Activated CD4-positive, CD25-positive, alpha-beta regulatory T cell (primary cell): ENCODE data around the gene VCL.
"Not testable (repeated sequence)": the region's sequence is repeated elsewhere in the genome, so short reads cannot be mapped to it uniquely, and the experiment has no call there.

Experiments used
- DNase-seq, 4 experiments: peaks; one replicate each; lab custom pipeline; 2025; lab: John Stamatoyannopoulos, UW

The VCL gene

GRCh38 chr10:74039561-74040145 lies 41.7 kb downstream of the VCL start:
- DNase-seq: no peak

DNA sequence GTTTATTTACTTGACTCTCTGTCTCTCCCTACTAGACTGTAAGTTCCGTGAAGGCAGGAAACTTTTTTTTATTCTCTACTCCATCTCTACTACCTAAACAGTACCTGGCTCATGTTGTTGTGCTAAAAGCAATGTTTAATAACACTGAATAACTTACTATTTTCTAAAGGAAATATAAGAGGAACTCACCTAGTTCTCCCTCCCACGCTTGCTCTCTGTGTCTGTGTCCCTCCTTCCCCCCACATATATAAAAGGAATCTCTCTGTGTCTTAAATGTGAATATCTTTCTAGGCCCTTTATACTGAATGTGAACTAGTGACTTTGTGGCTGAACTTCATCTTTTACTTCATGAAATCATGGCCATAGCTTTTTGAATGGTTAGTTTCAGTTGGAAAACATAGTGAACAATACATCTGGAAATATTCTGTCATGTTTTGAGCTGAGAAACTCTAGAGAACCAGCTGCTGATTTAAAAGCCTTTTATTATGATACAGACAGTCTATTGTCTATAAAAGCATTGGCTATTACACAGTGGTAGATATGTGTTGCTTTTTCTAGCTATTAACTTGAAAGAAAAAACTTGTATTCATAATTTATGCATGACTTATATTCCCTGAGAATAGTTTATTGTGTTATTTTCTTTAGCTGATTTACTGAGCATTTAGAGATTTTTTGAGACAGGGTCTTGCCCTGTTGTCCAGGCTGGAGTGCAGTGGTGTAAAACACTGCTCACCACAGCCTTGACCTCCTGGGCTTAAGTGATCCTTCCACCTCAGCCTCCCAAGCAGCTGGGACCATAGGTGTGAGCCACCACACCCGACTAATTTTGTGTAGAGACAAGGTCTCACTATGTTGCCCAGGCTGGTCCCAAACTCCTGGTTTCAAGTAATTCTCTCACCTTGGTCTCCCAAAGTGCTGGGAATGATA lies 42.5 kb downstream of the VCL start:
- DNase-seq: no peak

- no peak for DNase-seq
These were observed 46.5 kb downstream of the VCL start for GRCh38 chr10:74044419-74044818.

- no peak for DNase-seq
These were observed 49.4 kb downstream of the VCL start for GRCh38 chr10:74047304-74047703.

GRCh38 chr10:74047871-74048270 lies 50.0 kb downstream of the VCL start:
- DNase-seq: no peak

DNA sequence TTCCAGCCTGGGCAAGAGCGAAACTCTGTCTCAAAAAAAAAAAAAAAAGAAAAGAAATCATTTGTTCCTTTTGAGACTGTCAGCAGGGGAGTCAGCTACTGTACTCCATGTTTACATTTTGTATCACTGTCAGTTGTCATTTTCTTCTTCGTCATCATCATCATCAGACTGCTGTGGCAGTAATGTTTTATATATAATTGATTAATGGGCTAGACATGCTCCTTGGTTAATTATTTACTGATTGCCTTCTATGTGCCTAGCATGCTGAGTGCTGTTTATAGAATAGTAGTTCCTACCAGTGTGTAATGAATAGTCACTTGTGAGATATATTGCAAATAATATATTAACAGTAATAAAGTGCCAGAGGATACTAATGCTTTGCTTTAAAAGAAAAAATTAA lies 50.5 kb downstream of the VCL start:
- no peak for DNase-seq

DNA sequence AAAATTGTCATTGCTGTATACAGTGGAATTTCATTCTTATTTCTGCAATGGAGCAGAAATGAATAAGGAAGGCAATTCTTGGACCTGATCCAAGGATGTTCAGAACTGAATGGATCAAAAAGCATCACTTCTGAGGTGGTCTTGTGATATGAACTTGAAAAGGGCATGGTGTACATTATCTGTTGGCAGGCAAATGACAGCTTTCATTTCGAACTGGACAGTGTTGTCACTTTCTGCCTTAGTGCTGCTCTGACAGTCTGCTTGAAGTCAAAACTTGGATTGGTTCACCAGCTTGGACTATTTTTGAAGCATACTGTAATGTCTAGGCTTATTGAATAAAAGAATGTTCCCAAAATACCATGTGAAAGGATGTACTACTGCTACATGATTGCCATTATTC lies 52.0 kb downstream of the VCL start:
- DNase-seq: no peak

- no peak for DNase-seq
These were observed 52.7 kb downstream of the VCL start for GRCh38 chr10:74050653-74051052.

- DNase-seq: no peak
These were observed 53.9 kb downstream of the VCL start for GRCh38 chr10:74051736-74052342.

GRCh38 chr10:74052994-74053393 lies 55.1 kb downstream of the VCL start:
- DNase-seq: no peak

DNA sequence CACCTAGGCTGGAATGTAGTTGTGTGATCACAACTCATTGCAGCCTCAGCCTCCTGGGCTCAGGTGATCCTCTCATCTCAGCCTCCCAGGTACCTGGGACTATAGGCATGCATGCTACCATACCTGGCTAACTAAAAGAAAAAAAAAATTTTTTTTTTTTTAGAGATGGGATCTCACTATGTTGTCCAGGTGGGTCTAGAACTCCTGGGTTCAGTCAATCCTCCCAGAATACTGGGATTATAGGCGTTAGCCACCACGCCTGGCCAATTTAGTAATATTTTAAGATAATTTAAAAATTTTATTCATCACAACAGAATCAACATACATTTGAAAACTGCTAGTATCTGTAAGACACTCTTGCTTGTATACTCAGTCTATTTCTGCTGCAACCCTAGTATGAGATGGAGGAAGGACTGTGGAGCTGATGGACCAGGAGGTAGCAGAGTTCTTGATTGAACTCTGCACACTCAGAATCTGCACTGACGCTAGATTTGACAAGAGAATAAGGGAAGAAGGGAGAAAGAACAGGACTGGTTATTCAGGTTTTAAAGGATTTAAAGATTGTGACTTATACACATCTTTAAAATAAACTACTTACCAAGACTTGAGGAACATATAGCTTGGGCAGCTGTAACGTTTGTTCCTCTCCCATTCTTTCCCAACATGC lies 57.6 kb downstream of the VCL start:
- DNase-seq: no peak

DNA sequence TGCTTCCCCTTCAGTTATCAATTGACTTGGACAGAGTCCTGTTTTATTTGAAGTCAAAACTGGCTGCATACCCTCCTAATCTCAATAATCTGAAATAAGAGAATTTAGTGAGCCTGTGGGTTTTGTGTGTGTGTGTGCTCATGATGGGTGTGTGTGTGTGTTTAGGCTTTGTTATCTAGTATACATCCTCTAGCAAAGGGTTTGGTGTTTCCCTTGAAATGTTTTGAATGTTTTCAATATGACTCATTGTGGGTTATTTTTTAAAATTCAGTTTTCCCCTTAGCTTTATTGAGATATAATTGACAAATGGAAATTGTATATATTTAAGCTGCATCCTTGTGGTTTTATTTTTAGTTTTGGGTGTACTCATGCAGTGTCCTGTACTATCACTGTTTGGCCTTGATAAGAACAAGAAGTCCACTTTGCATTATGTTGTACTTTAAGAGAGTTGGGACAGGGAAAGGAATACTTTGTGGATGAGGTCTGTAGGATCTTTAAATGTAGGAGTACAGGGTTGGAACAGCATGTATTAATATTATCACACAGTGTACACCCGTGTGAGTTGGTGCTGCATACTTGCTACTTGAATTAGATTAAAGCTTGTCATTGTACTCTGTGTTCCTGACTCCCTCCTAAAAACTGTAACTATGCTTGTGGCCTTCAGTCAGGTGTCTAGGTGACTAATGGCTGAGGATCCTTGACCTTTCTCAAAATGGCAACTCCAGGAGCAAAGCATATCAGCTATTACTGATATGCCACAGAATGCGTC lies 58.3 kb downstream of the VCL start:
- no peak for DNase-seq

- no peak for DNase-seq
These were observed 60.2 kb downstream of the VCL start for GRCh38 chr10:74058071-74058470.

DNA sequence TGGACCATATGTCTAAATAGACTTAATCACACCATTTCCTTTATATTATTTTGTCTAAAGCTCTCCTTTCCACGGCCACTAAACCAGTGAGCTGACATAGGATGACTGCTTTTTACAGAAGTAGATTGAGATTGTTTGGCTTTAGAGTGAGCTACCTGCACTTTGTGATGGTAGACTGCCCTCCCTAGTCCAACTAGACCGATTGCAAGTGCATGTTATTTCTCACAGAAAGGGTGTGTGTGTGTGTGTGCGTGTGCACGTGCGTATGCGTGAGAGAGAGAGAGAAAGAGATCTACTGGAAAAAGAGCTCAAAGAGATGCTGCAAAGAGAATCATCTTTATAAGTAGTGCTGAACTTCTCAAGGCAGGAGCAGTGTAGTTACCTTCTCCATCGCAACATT lies 60.7 kb downstream of the VCL start:
- DNase-seq: no peak

GRCh38 chr10:74061104-74061503 lies 63.2 kb downstream of the VCL start:
- DNase-seq: no peak

DNA sequence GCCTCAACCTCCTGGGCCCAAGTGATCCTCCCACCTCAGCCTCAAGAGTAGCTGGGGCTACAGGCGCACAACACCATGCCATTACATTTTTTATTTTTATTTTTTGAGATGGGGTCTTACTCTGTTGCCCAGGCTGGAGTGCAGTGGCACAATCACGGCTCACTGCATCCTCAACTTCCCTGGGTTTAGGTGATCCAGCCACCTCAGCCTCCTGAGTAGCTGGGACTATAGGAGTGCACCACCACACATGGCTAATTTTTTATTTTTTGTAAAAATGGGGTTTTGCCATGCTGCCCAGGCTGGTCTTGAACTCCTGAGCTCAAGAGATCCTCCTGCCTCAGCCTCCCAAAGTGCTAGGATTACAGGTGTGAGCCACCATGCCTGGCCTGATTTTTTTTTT lies 64.1 kb downstream of the VCL start:
- DNase-seq: not testable (repeated sequence)

DNA sequence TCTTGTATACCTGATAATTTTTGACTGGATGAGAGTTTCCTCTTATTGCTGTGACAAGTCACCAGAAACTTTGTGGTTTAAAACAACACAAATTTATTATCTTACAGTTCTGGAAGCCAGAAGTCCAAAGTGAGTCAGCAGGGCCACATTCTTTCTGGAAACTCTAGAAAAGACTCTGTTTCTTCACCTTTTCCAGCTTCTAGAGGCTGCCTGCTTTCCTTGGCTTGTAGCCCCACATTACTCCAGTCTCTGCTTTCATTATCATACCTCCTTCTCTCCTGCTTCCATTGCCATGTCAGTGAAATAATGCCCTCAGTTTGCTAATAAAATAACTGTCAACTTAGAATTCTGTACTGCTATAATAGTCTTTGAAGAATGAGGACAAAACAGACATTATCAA lies 65.3 kb downstream of the VCL start:
- DNase-seq: no peak

DNA sequence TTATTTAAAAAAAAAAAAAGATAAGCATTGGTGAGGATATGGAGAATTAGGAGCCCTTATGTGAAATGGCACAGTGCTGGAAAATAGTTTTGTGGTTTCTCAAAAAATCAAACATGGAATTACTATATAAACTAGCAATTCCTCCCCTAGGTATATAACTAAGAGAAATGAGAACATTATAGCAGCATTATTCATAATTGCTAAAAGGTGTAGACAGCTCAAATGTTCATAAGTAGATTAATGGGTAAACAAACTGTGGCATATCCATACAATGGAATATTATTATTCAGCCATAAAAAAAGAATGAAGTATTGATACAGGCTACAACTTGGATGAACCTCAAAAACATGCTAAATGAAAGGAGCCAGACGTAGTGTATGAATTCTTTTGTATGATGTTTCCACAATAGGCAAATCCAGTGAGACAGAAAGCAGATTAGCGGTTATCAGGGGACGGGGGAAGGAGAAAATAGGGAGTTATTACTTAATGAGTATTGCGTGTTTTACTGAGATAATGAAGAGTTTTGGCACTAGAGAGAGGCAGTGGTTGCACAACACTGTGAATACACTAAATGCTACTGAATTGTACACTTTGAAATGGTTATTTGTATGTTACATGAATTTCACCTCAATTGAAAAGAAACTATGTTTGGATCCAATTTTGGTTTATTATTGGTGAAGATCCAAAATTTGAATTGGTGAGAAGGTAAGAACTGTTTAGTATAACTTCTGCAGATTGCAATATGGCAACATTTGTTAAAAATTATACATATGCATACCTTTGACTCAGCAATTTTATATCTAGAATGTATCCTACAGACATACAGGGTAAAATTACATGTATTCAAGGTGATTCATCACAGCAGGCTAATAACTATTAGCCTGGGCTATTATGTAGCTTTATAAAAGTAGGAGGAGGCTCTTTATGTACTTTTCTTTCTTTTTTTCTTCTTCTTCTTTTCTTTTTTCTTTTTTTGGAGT lies 69.7 kb downstream of the VCL start:
- DNase-seq: no peak

DNA sequence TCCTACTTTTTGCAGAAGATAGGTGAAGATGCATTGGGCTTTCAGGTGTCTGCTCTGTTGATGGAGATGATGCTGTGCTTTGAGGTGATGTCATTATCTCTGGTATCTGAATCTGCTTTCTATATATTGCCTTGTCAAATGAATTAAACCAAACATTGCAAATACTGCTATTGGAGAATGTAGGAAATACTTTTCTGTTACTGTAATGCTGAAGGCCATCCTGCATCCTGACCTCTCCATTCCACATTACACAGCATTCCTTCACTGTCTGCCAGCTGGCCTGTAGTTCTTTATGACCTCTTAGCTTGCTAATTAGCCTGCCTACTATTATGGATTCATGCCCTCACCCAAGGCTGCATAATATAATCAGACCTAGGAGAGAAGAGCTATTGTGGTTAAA lies 73.2 kb downstream of the VCL start:
- no peak for DNase-seq

DNA sequence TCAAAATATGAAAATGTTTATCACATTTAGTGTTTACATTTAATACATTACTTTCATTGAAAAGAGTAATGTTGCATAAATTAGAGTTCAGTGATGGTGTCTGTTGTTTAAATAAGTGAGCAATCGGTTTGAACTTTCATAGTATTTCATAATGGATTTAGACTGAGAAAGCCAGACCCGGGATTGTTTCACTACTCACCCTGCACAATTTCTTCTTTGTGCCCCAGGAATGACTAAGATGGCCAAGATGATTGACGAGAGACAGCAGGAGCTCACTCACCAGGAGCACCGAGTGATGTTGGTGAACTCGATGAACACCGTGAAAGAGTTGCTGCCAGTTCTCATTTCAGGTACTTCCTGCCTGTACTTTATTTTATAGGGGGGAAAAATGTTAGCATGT lies 74.6 kb downstream of the VCL start:
- DNase-seq: no peak

- no peak for DNase-seq
These were observed 78.0 kb downstream of the VCL start for GRCh38 chr10:74075906-74076305.
